SK-N-MC (cell line): Measurements from ENCODE around the gene DST.

ENCODE experiments used
- EZH2 ChIP-seq: fragments of 200-600 bp; sonication (generic); IDR thresholded peaks from one replicate; pipeline ENCODE4 v1.6.1; 2017; ENCODE audit warnings: antibody characterized with exemption
- POLR2AphosphoS5 ChIP-seq: IDR thresholded peaks from 2 replicates; pipeline ENCODE4 v1.6.1; 2012; ENCODE audit warnings: mild to moderate bottlenecking, low read depth, low read length, borderline replicate concordance

DNA sequence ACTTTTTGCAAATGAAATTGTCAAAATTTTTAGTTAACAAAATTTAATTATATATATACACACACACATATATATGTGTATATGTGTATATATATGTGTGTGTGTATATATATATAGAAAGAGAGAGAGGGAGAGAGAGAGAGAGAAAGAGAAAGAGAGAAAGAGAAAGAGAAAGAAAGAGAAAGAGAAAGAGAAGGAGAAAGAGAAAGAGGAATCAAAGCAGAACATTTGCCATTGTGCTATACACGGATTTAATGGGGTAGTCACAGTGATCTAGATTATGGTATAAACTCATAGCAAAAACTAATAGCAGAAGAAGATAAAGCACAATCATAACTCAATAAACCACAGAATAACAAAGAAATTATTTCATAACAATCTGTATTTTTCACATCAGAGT, 126.7 kb downstream of the DST start:
- TF ChIP-seq EZH2 (no peak), POLR2AphosphoS5 (no peak)
